ENCODE data around the gene ENTR1.
"Not testable (repeated sequence)": the region's sequence is repeated elsewhere in the genome, so short reads cannot be mapped to it uniquely, and the experiment has no call there.

The ENTR1 gene

GRCh38 chr9:136418182-136419091, 8.0 kb upstream of the ENTR1 start:
- no peak for DNase-seq

GRCh38 chr9:136416914-136417313, 6.5 kb upstream of the ENTR1 start:
- no peak for DNase-seq

- DNase-seq, result no peak
Measured at GRCh38 chr9:136416427-136416826, 6.0 kb upstream of the ENTR1 start.

- no peak for DNase-seq
Measured at GRCh38 chr9:136412962-136413361, 2.5 kb upstream of the ENTR1 start.

- no peak for DNase-seq
Measured at GRCh38 chr9:136411378-136411777, 964 bp upstream of the ENTR1 start.

- DNase-seq, result peak; percentile 21
Measured at GRCh38 chr9:136409557-136410455, 608 bp downstream of the ENTR1 start.

- no peak for DNase-seq
Measured at GRCh38 chr9:136407911-136408310, 2.5 kb downstream of the ENTR1 start.

- DNase-seq, result not testable (repeated sequence)
Measured at GRCh38 chr9:136407061-136407460, 3.4 kb downstream of the ENTR1 start.

- not testable (repeated sequence) for DNase-seq
Measured at GRCh38 chr9:136405904-136406303, 4.5 kb downstream of the ENTR1 start.

- DNase-seq, result no peak
Measured at GRCh38 chr9:136405481-136405880, 4.9 kb downstream of the ENTR1 start.

- DNase-seq, result no peak
Measured at GRCh38 chr9:136404801-136405136, 5.6 kb downstream of the ENTR1 start.

- peak; percentile 26 for DNase-seq
Measured at GRCh38 chr9:136403915-136404800, 6.3 kb downstream of the ENTR1 start.

GRCh38 chr9:136403538-136403914, 6.9 kb downstream of the ENTR1 start:
- peak; percentile 62 for DNase-seq

GRCh38 chr9:136402067-136402466, 8.3 kb downstream of the ENTR1 start:
- DNase-seq, result no peak

- no peak for DNase-seq
Measured at GRCh38 chr9:136401173-136401922, 9.1 kb downstream of the ENTR1 start.

- DNase-seq, result peak; percentile 82
Measured at GRCh38 chr9:136400038-136400834, 10.2 kb downstream of the ENTR1 start, which contains the start of gene SNAPC4. Gene SNAPC4, minus strand, starts transcription at chr9:136400170. Its CDS starts 1,742 bp downstream, at chr9:136398428.

GRCh38 chr9:136399176-136400037, 11.0 kb downstream of the ENTR1 start:
- peak; percentile 20 for DNase-seq

- DNase-seq, result no peak
Measured at GRCh38 chr9:136398286-136398685, 12.1 kb downstream of the ENTR1 start.

GRCh38 chr9:136397643-136398042, 12.8 kb downstream of the ENTR1 start:
- no peak for DNase-seq

GRCh38 chr9:136396219-136396515, 14.2 kb downstream of the ENTR1 start:
- no peak for DNase-seq

Measured in T-helper 9 cell (primary cell).